Measurements from ENCODE around the gene DDX23.

DNA sequence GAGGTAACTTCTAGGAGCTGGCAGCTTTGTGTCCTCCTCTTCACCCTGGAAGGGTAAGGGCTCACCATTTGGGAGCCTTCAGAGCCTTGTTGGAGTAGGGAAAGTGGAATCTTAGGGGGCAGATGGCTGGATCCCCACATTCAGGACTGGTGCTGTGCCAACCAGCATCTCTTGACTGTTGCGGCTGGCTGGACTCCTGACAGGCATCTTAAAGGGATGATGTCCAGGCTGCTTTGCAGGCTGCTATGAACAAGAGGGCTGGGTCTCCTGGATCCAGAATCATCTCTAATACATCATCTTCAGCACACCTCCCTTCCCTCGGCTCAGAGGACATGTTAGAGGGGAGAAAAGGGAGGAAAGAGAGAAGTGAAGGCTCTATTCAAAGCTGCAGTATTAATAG lies 29.3 kb downstream of the DDX23 start:
- TF ChIP-seq CTCF (IDR thresholded peaks at IDR 0.05) (no peak), POLR2AphosphoS5 (IDR thresholded peaks at IDR 0.05) (no peak), POLR2A (IDR thresholded peaks at IDR 0.05) (no peak)
